Bronchial epithelial cell (primary cell): ENCODE measurements around the gene PLXNA4. TPM values are rescaled to one million over a fixed set of nuclear protein-coding genes. Genes with fewer than 3 reads are reported as not detected.

Experiments
- DNase-seq: peaks from one replicate; pipeline ENCODE4 v3.0.0-alpha.2; 2010; ENCODE audit warnings: low read depth
- FAIRE-seq: peaks from 2 replicates; lab custom pipeline; 2011; peaks lifted over from hg19 to GRCh38; lab: Jason Lieb, UNC
- H3K27me3 ChIP-seq: 2 replicates; pipeline ENCODE4 v1.5.1; 2011; ENCODE audit warnings: low read length; ENCODE audit not compliant: control insufficient read depth, insufficient read depth
- H3K36me3 ChIP-seq: 2 replicates; pipeline ENCODE4 v1.5.1; 2011; ENCODE audit warnings: low read length; ENCODE audit not compliant: control insufficient read depth, insufficient read depth
- H3K4me3 ChIP-seq: 2 replicates; pipeline ENCODE4 v1.5.1; 2011; ENCODE audit warnings: mild to moderate bottlenecking, low read depth, low read length, control low read depth
- CTCF ChIP-seq: IDR thresholded peaks from 2 replicates; pipeline ENCODE4 v1.5.1; 2011; ENCODE audit warnings: mild to moderate bottlenecking, moderate library complexity, low read length, control low read depth, inconsistent platforms; ENCODE audit not compliant: insufficient read depth, severe bottlenecking
- total RNA-seq: library from RNA; depleted of rRNA; stranded (reverse); fragments of >200 nt; gene quantifications from 2 replicates; pipeline ENCODE4 v1.2.1, GENCODE V29; 2014

PLXNA4 gene
- total RNA-seq, 1 donor from 2014 or later: under 0.01 TPM

GRCh38 chr7:132609222-132609621, 33.0 kb upstream of the PLXNA4 start:
- H3K4me3 ChIP-seq: no peak overlapping the region
- FAIRE-seq (no peak), DNase-seq (no peak)

GRCh38 chr7:132608523-132608922, 32.3 kb upstream of the PLXNA4 start:
- no peak for FAIRE-seq
- Histone ChIP-seq H3K4me3 (no peak overlapping the region), H3K36me3 (no peaks in the 10 kb centered on the region), H3K27me3 (no peaks in the 10 kb centered on the region)
- DNase-seq: no peak
- no peak for TF ChIP-seq CTCF

More at GRCh38 chr7:132609222-132609621, 33.0 kb upstream of the PLXNA4 start:
- H3K27me3 ChIP-seq: no peaks in the 10 kb centered on the region
- H3K36me3 ChIP-seq: no peaks in the 10 kb centered on the region
- no peak for TF ChIP-seq CTCF

GRCh38 chr7:132607656-132608055, 31.4 kb upstream of the PLXNA4 start:
- no peak for DNase-seq
- H3K4me3 ChIP-seq: no peak overlapping the region
- H3K27me3 ChIP-seq: no peaks in the 10 kb centered on the region
- no peak for TF ChIP-seq CTCF
- peak; percentile 80 for FAIRE-seq
- no peaks in the 10 kb centered on the region for H3K36me3 ChIP-seq

GRCh38 chr7:132604121-132604520, 27.9 kb upstream of the PLXNA4 start:
- DNase-seq: no peak
- Histone ChIP-seq H3K27me3 (no peaks in the 10 kb centered on the region), H3K4me3 (no peak overlapping the region), H3K36me3 (no peaks in the 10 kb centered on the region)
- no peak for TF ChIP-seq CTCF
- FAIRE-seq: no peak

GRCh38 chr7:132603220-132603833, 27.1 kb upstream of the PLXNA4 start:
- FAIRE-seq: no peak
- no peaks in the 10 kb centered on the region for H3K27me3 ChIP-seq
- no peak for TF ChIP-seq CTCF

GRCh38 chr7:132601783-132602182, 25.5 kb upstream of the PLXNA4 start:
- no peak overlapping the region for H3K4me3 ChIP-seq
- no peak for TF ChIP-seq CTCF
- DNase-seq: no peak
- H3K27me3 ChIP-seq: no peaks in the 10 kb centered on the region
- no peaks in the 10 kb centered on the region for H3K36me3 ChIP-seq
- FAIRE-seq: no peak

More at GRCh38 chr7:132603220-132603833, 27.1 kb upstream of the PLXNA4 start:
- DNase-seq: no peak
- no peak overlapping the region for H3K4me3 ChIP-seq
- H3K36me3 ChIP-seq: no peaks in the 10 kb centered on the region
